ENCODE results near the gene C9orf43.

DNA sequence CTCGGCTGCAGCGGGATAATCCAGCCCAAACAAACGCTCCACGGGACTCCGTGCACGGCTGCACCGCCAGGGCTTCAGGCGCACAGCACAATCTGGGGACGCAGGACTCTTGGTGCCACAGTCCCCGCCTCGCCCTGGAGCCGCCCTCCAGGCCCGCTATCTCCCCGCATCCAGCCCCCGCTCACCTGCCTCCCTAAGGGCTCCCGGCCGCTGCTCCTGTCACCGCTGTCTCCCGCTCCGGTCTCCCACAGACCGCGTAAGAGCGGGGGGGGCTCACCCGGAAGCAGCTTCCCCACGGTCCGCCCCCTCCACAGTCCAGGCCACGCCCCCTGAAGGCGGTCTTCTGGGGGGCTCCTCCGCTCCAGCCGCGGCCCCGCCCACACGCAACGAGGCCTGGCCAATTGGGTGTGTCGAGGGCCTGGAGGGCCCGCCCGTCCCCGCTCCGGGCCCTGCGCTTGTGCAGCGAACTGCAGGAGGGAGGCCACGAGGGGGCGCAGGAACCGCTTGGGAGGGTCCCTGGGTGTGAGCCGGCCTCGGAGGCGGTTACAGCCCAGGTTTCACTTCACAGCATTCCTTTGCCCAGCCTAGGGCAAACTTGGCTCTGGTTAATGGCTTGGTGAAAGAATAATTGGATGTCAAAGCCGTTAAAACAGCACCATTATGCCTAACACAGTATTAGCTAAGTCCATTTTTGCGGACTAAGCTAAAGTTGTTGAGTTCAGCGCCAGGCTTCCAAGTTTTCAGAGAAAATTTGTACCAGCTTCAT is 9.3 kb upstream of the C9orf43 start, which contains the start of gene ALAD:
- TF ChIP-seq, protein P1, sequence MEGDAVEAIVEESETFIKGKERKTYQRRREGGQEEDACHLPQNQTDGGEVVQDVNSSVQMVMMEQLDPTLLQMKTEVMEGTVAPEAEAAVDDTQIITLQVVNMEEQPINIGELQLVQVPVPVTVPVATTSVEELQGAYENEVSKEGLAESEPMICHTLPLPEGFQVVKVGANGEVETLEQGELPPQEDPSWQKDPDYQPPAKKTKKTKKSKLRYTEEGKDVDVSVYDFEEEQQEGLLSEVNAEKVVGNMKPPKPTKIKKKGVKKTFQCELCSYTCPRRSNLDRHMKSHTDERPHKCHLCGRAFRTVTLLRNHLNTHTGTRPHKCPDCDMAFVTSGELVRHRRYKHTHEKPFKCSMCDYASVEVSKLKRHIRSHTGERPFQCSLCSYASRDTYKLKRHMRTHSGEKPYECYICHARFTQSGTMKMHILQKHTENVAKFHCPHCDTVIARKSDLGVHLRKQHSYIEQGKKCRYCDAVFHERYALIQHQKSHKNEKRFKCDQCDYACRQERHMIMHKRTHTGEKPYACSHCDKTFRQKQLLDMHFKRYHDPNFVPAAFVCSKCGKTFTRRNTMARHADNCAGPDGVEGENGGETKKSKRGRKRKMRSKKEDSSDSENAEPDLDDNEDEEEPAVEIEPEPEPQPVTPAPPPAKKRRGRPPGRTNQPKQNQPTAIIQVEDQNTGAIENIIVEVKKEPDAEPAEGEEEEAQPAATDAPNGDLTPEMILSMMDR (IDR thresholded peaks at IDR 0.05; ENCODE audit: insufficient read depth, low read length), result peak; percentile 85
- peak; percentile 75; the same call in 1 of the 2 replicates for TF ChIP-seq POLR2AphosphoS5 (IDR thresholded peaks at IDR 0.05; ENCODE audit: low read depth)

All from HL-60 (cell line).